Left cardiac atrium (tissue), 2 donors: Measurements from ENCODE around the gene SGCA. TPM values are rescaled to one million over a fixed set of nuclear protein-coding genes. Genes with fewer than 3 reads are reported as not detected.

Experiments used
- total RNA-seq, 2 donors: library from RNA; stranded (reverse); fragmentation: NEBNext Ultra II Directional; extraction: Animal tissue kit (Norgen Biotek cat#: 25700); gene quantifications; one replicate each; pipeline ENCODE4 v1.2.1, GENCODE V29; 2021
- donor health status: DM: no; HTN: yes; CAD: no; lungs with severe emphysema.
- donor health status: DM: yes; HTN: yes; CAD: no.

SGCA gene
- total RNA-seq, 2 donors from 2014 or later: 96.3 to 131 TPM

Other genes with a start within 250 kb of the SGCA start
- under 1 TPM; 0.13 to 0.27 TPM for gene DLX4, start 196.8 kb upstream of the SGCA start, total RNA-seq
- gene DLX3, start 170.8 kb upstream of the SGCA start, total RNA-seq: under 1 TPM in 1 of 2 donors, not detected in 1; 0.16 TPM
- gene ITGA3, start 109.9 kb upstream of the SGCA start, total RNA-seq: 10 to 100 TPM; 26.5 to 35.9 TPM
- 100 to 1,000 TPM; 156 to 203 TPM for gene PDK2, start 70.7 kb upstream of the SGCA start, total RNA-seq
- gene SAMD14, start 35.8 kb upstream of the SGCA start, total RNA-seq: 1 to 10 TPM; 1.6 to 2.1 TPM
- 10 to 100 TPM; 35.8 to 43.4 TPM for gene PPP1R9B, start 15.3 kb upstream of the SGCA start, total RNA-seq
- 100 to 1,000 TPM; 106 to 151 TPM for gene COL1A1, start 35.6 kb downstream of the SGCA start, total RNA-seq
- gene TMEM92, start 108.5 kb downstream of the SGCA start, total RNA-seq: under 1 TPM; 0.10 to 0.65 TPM
- gene XYLT2, start 180.1 kb downstream of the SGCA start, total RNA-seq: 10 to 100 TPM; 13.6 to 17.3 TPM
- gene MRPL27, start 207.2 kb downstream of the SGCA start, total RNA-seq: 10 to 100 TPM; 68.6 to 78.5 TPM
- gene EME1, start 207.2 kb downstream of the SGCA start, total RNA-seq: 1 to 10 TPM in 1 of 2 donors, under 1 TPM in 1; 0.24 to 1.3 TPM
- 10 to 100 TPM; 35.3 to 70.5 TPM for gene LRRC59, start 231.5 kb downstream of the SGCA start, total RNA-seq